ENCODE measurements around the gene KIRREL3.

- TF ChIP-seq, protein P1, sequence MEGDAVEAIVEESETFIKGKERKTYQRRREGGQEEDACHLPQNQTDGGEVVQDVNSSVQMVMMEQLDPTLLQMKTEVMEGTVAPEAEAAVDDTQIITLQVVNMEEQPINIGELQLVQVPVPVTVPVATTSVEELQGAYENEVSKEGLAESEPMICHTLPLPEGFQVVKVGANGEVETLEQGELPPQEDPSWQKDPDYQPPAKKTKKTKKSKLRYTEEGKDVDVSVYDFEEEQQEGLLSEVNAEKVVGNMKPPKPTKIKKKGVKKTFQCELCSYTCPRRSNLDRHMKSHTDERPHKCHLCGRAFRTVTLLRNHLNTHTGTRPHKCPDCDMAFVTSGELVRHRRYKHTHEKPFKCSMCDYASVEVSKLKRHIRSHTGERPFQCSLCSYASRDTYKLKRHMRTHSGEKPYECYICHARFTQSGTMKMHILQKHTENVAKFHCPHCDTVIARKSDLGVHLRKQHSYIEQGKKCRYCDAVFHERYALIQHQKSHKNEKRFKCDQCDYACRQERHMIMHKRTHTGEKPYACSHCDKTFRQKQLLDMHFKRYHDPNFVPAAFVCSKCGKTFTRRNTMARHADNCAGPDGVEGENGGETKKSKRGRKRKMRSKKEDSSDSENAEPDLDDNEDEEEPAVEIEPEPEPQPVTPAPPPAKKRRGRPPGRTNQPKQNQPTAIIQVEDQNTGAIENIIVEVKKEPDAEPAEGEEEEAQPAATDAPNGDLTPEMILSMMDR (IDR thresholded peaks at IDR 0.05; ENCODE audit: insufficient read depth, low read length, poor library complexity, severe bottlenecking) = no peak
- no peak for TF ChIP-seq EZH2phosphoT487 (conservative IDR thresholded peaks at IDR 0.05; ENCODE audit: low read length)
Observed at GRCh38 chr11:126732981-126733380, 267.6 kb downstream of the KIRREL3 start.

All from SU-DHL-6 (cell line).